K562 (cell line): ENCODE data around the gene HDLBP. TPM values are rescaled to one million over a fixed set of nuclear protein-coding genes. Genes with fewer than 3 reads are reported as not detected.

Experiments
- ATAC-seq: fragments of 200-7000 bp; cut with Tn5 transposase; 3 replicates; pipeline ENCODE4 v1.9.1; 2020; ENCODE audit warnings: moderate library complexity
- BruUV-seq: library from RNA; stranded (reverse); fragments of 400-500 nt; replicated peaks from 2 replicates; lab custom pipeline; 2021; lab: Mats Ljungman, UMichigan
- CTCF ChIA-PET: fragments of 300-600 bp; formaldehyde crosslinking; extraction: SDS; loops from one replicate; lab custom pipeline; 2021; ENCODE audit warnings: low intra/inter-chr PET ratio; lab: Yijun Ruan, JAX
- POLR2A ChIA-PET: fragments of 300-600, 350-650 bp; sonication (Branson Sonifier 250); formaldehyde crosslinking; extraction: SDS; loops from one replicate; lab custom pipeline; 2021; ENCODE audit warnings: antibody characterized with exemption, inconsistent platforms; lab: Yijun Ruan, JAX
- DNase-seq, 4 experiments: peaks; one replicate each; pipeline versions ENCODE4 v3.0.0 to v3.0.0-alpha.2; 2011 to 2018; ENCODE audit warnings: low spot score in 3 of 4, mixed read lengths in 3 of 4; ENCODE audit errors: extremely low read depth in 1 of 4
- FAIRE-seq: peaks from 2 replicates; lab custom pipeline; 2011; peaks lifted over from hg19 to GRCh38; lab: Jason Lieb, UNC
- H2AFZ ChIP-seq: 2 replicates; pipeline ENCODE4 v1.6.0; 2011; ENCODE audit warnings: low read depth, low read length, control low read depth, inconsistent platforms
- H3K27ac ChIP-seq: fragments of 200-600 bp; 3 replicates; pipeline ENCODE4 v1.8.0; 2011; ENCODE audit warnings: low read depth, mild to moderate bottlenecking, control low read depth, inconsistent platforms, low read length, moderate library complexity, mixed read lengths; ENCODE audit errors: extremely low read depth
- H3K27me3 ChIP-seq, 2 experiments: fragments of 300-600 bp in 1 of 2; 2 replicates in 1 of 2; 3 replicates in 1 of 2; pipeline versions ENCODE4 v1.6.0 to v1.8.0; 2011; ENCODE audit warnings: inconsistent platforms in 2 of 2, low read length in 2 of 2, mild to moderate bottlenecking in 1 of 2, mixed read lengths in 1 of 2, moderate library complexity in 1 of 2; ENCODE audit not compliant: control insufficient read depth in 2 of 2, insufficient read depth in 2 of 2
- H3K36me3 ChIP-seq: fragments of 300-600 bp; 3 replicates; pipeline ENCODE4 v1.8.0; 2011; ENCODE audit warnings: mild to moderate bottlenecking, low read length, inconsistent platforms; ENCODE audit not compliant: control insufficient read depth, insufficient read depth
- H3K4me1 ChIP-seq, 2 experiments: fragments of 200-600 bp in 1 of 2; replicated peaks in 1 of 2; 2 replicates in 1 of 2; 3 replicates in 1 of 2; pipeline versions ENCODE4 v1.5.1 to v1.8.0; 2011; ENCODE audit warnings: inconsistent platforms in 2 of 2, low read length in 2 of 2, mild to moderate bottlenecking in 1 of 2, mixed read lengths in 1 of 2, moderate library complexity in 1 of 2; ENCODE audit not compliant: control insufficient read depth in 2 of 2, insufficient read depth in 2 of 2
- H3K4me2 ChIP-seq: 2 replicates; pipeline ENCODE4 v1.6.1; 2011; ENCODE audit warnings: low read length, control low read depth, inconsistent platforms, mixed read lengths; ENCODE audit not compliant: insufficient read depth
- H3K4me3 ChIP-seq: fragments of 200-600 bp; sonication (generic), shearing (Covaris generic); 2 replicates; pipeline ENCODE4 v1.5.1; 2016; ENCODE audit warnings: control low read depth, inconsistent platforms
- H3K79me2 ChIP-seq: fragments of 200-600 bp; 3 replicates; pipeline ENCODE4 v1.8.0; 2011; ENCODE audit warnings: low read length, inconsistent platforms; ENCODE audit not compliant: control insufficient read depth, insufficient read depth
- H3K9ac ChIP-seq, 2 experiments: 2 replicates each; pipeline versions ENCODE4 v1.6.0 to v1.6.1; 2011; ENCODE audit warnings: low read depth in 2 of 2, low read length in 2 of 2, control low read depth in 1 of 2, inconsistent platforms in 1 of 2, mild to moderate bottlenecking in 1 of 2, mixed read lengths in 1 of 2; ENCODE audit not compliant: insufficient read depth in 1 of 2
- H3K9me1 ChIP-seq: one replicate; pipeline ENCODE4 v1.6.0; 2011; ENCODE audit warnings: inconsistent platforms, mild to moderate bottlenecking, low read length, moderate library complexity; ENCODE audit not compliant: control insufficient read depth, insufficient read depth
- H3K9me3 ChIP-seq: replicated peaks from 2 replicates; pipeline ENCODE4 v1.5.1; 2011; ENCODE audit warnings: low read depth, low read length, inconsistent platforms; ENCODE audit not compliant: control insufficient read depth, insufficient read depth
- H4K20me1 ChIP-seq: replicated peaks from 2 replicates; pipeline ENCODE4 v1.6.1; 2011; ENCODE audit warnings: low read length, inconsistent platforms, mixed read lengths; ENCODE audit not compliant: control insufficient read depth, insufficient read depth
- ADNP ChIP-seq: fragments of 200-800 bp; sonication (Bioruptor generic); IDR thresholded peaks from 2 replicates; pipeline ENCODE4 v1.6.1; 2016; ENCODE audit warnings: missing genetic modification characterization, missing compliant biosample characterization
- CREB1 ChIP-seq, 2 experiments: sonication (generic) in 1 of 2; formaldehyde crosslinking in 1 of 2; IDR thresholded peaks; 2 replicates each; pipeline versions ENCODE4 v1.6.1 to v1.8.0; 2012 to 2022; ENCODE audit warnings: inconsistent platforms in 1 of 2, mild to moderate bottlenecking in 1 of 2, missing genetic modification reagents in 1 of 2, moderate library complexity in 1 of 2
- E2F1 ChIP-seq: sonication (generic); formaldehyde crosslinking; IDR thresholded peaks from 2 replicates; pipeline ENCODE4 v1.8.1; 2023; ENCODE audit warnings: mild to moderate bottlenecking, missing genetic modification reagents, moderate library complexity
- ELF2 ChIP-seq: fragments of 250-450 bp; sonication (Bioruptor Pico); IDR thresholded peaks from 2 replicates; pipeline ENCODE4 v1.5.0; 2021; ENCODE audit warnings: mild to moderate bottlenecking
- ESRRB ChIP-seq: fragments of 250-450 bp; sonication (Bioruptor Pico); IDR thresholded peaks from 2 replicates; pipeline ENCODE4 v1.5.0; 2020; ENCODE audit warnings: mild to moderate bottlenecking, moderate library complexity, borderline replicate concordance
- HMGN3 ChIP-seq: IDR thresholded peaks from 2 replicates; pipeline ENCODE4 v1.6.1; 2011; ENCODE audit warnings: borderline replicate concordance, low read depth, mild to moderate bottlenecking, mixed read lengths, low read length; ENCODE audit not compliant: insufficient read length; ENCODE audit errors: extremely low read depth
- MCM2 ChIP-seq: fragments of 450-650 bp; IDR thresholded peaks from 2 replicates; pipeline ENCODE4 v1.6.1; 2017; ENCODE audit warnings: low read depth, mild to moderate bottlenecking
- NFIC ChIP-seq: fragments of 450-650 bp; IDR thresholded peaks from 2 replicates; pipeline ENCODE4 v1.6.1; 2017; ENCODE audit warnings: mild to moderate bottlenecking, inconsistent platforms
- SNIP1 ChIP-seq: fragments of 450-650 bp; IDR thresholded peaks from 2 replicates; pipeline ENCODE4 v1.7.1; 2017; ENCODE audit warnings: low read depth, mild to moderate bottlenecking
- SUPT5H ChIP-seq: fragments of 450-650 bp; IDR thresholded peaks from 2 replicates; pipeline ENCODE4 v1.6.1; 2016
- TEAD4 ChIP-seq, 2 experiments: sonication (generic) in 1 of 2; formaldehyde crosslinking in 1 of 2; IDR thresholded peaks; 2 replicates each; pipeline versions ENCODE4 v1.6.1 to v1.8.0; 2012 to 2022; ENCODE audit warnings: borderline replicate concordance in 1 of 2, inconsistent platforms in 1 of 2, low read length in 1 of 2, mild to moderate bottlenecking in 1 of 2, missing genetic modification reagents in 1 of 2
- ZFX ChIP-seq: sonication (generic); formaldehyde crosslinking; IDR thresholded peaks from 2 replicates; pipeline ENCODE4 v1.8.0; 2022; ENCODE audit warnings: mild to moderate bottlenecking, missing genetic modification reagents, moderate library complexity
- ZNF3 ChIP-seq: fragments of 250-450 bp; sonication (Bioruptor Pico); IDR thresholded peaks from 2 replicates; pipeline ENCODE4 v1.5.0; 2021; ENCODE audit warnings: mild to moderate bottlenecking, moderate library complexity
- ZNF384 ChIP-seq: IDR thresholded peaks from 2 replicates; pipeline ENCODE4 v1.6.1; 2012; ENCODE audit warnings: low read depth, low read length, improper control_type of control experiment
- ZNF551 ChIP-seq: fragments of 250-450 bp; sonication (Bioruptor Pico); IDR thresholded peaks from 2 replicates; pipeline ENCODE4 v1.5.0; 2021; ENCODE audit warnings: mild to moderate bottlenecking, moderate library complexity
- WGBS: fragments of 100-300 bp; shearing (Covaris generic); methylation state at CpG from one replicate; pipeline ENCODE4 v1.1.6; 2016; ENCODE audit warnings: low coverage, mixed read lengths; ENCODE audit not compliant: insufficient coverage; ENCODE audit errors: missing lambda C conversion rate; 5-methylcytosine and 5-hydroxymethylcytosine counted together
- in situ Hi-C: fragments of 300-500 bp; cut with MboI; formaldehyde crosslinking; loops from 4 replicates; pipeline ENCODE4 v1.15.0; 2018; ENCODE audit warnings: inconsistent platforms, mixed read lengths
- intact Hi-C: fragments of 100-400 bp; cut with micrococcal nuclease; formaldehyde crosslinking; loops from 2 replicates; pipeline ENCODE4 v1.14.2; 2022
- polyA plus RNA-seq, 8 experiments: library from polyadenylated mRNA; depleted of rRNA in 4 of 8; stranded (reverse) in 5 of 8; unstranded in 3 of 8; fragments of >200 nt; fragmentation: Nextera tagmentation in 2 of 8; fragmentation: Illumina TruSeq in 1 of 8; extraction: Ambion mirVana in 2 of 8; extraction: Trizol in 1 of 8; gene quantifications; 2 replicates each; pipeline versions ENCODE4 v1.2.1 to v1.2.3, GENCODE V29; 2011 to 2014; ENCODE audit warnings: inconsistent platforms in 1 of 8, missing spikeins in 1 of 8
- total RNA-seq, 7 experiments: library from RNA; depleted of rRNA in 6 of 7; stranded (reverse); fragments of >200 nt in 6 of 7; fragmentation: Illumina TruSeq in 2 of 7; extraction: Trizol in 2 of 7; gene quantifications; 2 replicates each; pipeline versions ENCODE4 v1.2.1 to v1.2.3, GENCODE V29; 2011 to 2021; ENCODE audit warnings: low replicate concordance in 1 of 7
- TF ChIP-seq, protein P1 (sequence below), 2 experiments: fragments of 200-800 bp in 1 of 2; sonication (Bioruptor generic) in 1 of 2; sonication (generic) in 1 of 2; formaldehyde crosslinking in 1 of 2; IDR thresholded peaks in 1 of 2; conservative IDR thresholded peaks in 1 of 2; 2 replicates each; pipeline versions ENCODE4 v1.5.0 to v1.6.1; 2016 to 2020; ENCODE audit warnings: missing compliant biosample characterization in 1 of 2, missing genetic modification characterization in 1 of 2, missing genetic modification reagents in 1 of 2

HDLBP gene
- total and polyA plus RNA-seq, 9 of the 15 experiments (the other 6 are each of a cell fraction or from before 2014, with no cell fraction given), result 24.4 to 378 (median 146) TPM

DNA sequence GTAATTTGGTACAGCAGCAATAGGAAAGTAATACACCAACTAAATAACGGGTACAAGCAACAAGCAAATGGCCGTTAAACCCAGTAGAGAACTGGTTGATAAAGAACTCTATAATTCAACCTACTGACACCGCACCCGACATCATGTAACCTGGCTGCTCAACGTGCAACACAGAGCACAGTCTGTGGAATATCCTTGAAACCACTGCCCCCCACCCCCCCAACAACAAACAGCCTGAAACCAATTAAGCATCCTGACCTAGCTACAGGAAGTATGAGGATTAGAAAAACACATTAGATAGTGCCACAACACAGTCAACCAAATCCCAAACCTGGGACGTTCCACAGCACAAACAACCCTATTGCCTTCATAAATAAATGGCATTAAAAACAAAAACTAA is 23.5 kb downstream of the HDLBP start (continued):
- TF ChIP-seq, protein P1, sequence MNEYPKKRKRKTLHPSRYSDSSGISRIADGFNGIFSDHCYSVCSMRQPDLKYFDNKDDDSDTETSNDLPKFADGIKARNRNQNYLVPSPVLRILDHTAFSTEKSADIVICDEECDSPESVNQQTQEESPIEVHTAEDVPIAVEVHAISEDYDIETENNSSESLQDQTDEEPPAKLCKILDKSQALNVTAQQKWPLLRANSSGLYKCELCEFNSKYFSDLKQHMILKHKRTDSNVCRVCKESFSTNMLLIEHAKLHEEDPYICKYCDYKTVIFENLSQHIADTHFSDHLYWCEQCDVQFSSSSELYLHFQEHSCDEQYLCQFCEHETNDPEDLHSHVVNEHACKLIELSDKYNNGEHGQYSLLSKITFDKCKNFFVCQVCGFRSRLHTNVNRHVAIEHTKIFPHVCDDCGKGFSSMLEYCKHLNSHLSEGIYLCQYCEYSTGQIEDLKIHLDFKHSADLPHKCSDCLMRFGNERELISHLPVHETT (CRISPR knock-in tag; conservative IDR thresholded peaks at IDR 0.05 in 1 of 2, IDR thresholded peaks at IDR 0.05 in 1 of 2), result no peak
- TF ChIP-seq ZFX (CRISPR knock-in tag), result no peak
- no peak for TF ChIP-seq HMGN3
- TF ChIP-seq, all 486 proteins: peak for 0

DNA sequence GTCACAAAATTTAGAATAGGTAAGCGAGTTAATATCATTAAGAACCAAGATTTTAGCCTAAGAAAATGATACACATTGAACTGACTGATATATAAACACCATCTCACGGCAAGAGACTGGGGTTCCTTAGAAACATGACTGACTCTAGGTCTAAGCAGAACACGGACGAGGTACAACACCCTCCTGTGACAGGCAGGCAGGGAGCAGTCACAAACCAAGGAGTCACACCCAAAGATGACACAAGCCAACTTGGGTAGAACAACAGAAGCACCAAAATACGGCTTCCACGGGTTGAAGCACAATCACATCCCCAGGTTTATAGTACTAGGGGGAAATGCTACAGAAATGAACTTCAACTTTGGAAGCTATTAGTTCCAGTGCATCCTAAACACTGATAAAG is 24.3 kb downstream of the HDLBP start:
- Histone ChIP-seq H3K9me3 (no peaks in the 10 kb centered on the region), H3K4me3 (no peak overlapping the region), H3K36me3 (peaks cover 21% of the 10 kb centered on the region; the same call in 2 of the 3 replicates), H3K9me1 (no peaks in the 10 kb centered on the region), H3K4me1 (no peaks in the 10 kb centered on the region; a peak in 1 of 5 replicates), H3K79me2 (peaks cover 87% of the 10 kb centered on the region), H3K27me3 (no peaks in the 10 kb centered on the region), H4K20me1 (0 out of 2 replicates have a peak, but pooled peaks cover 13% of the 10 kb centered on the region), H2AFZ (no peak overlapping the region), H3K27ac (no peak overlapping the region), H3K9ac (no peak overlapping the region), H3K4me2 (no peak overlapping the region)
- ATAC-seq (no peak), DNase-seq (no peak), FAIRE-seq (no peak)
- in situ Hi-C loops (no loop called here), intact Hi-C loops (no loop called here)
- POLR2A ChIA-PET, result no interaction called here
- BruUV-seq, result no TSS peak
- CTCF ChIA-PET, result no interaction called here
- 72% methylated on average over 6 of the region's 6 CpGs for WGBS
- TF ChIP-seq TEAD4 (IDR thresholded peaks at IDR 0.05; ENCODE audit: low read length), result no peak
- TF ChIP-seq TEAD4 (CRISPR knock-in tag; IDR thresholded peaks at IDR 0.05; ENCODE audit: borderline replicate concordance), result no peak
- TF ChIP-seq SUPT5H, result no peak
- TF ChIP-seq ZNF551, result no peak
- no peak for TF ChIP-seq MCM2
- TF ChIP-seq SNIP1, result no peak
- TF ChIP-seq ESRRB (CRISPR knock-in tag), result no peak
- TF ChIP-seq ZNF384, result no peak
- TF ChIP-seq E2F1 (CRISPR knock-in tag), result no peak
- TF ChIP-seq NFIC, result no peak
- no peak for TF ChIP-seq ELF2 (CRISPR knock-in tag)
- no peak for TF ChIP-seq ADNP (tag)
- no peak for TF ChIP-seq ZNF3
- TF ChIP-seq CREB1 (IDR thresholded peaks at IDR 0.05), result no peak
- no peak for TF ChIP-seq CREB1 (CRISPR knock-in tag; IDR thresholded peaks at IDR 0.05)
